Astrocyte (in vitro differentiated cells and primary cell): ENCODE data around the gene ALDOA. TPM values are rescaled to one million over a fixed set of nuclear protein-coding genes. Genes with fewer than 3 reads are reported as not detected.
A peak's percentile ranks its signal among the peaks of the same experiment; 100 is the strongest.

ENCODE experiments used
- DNase-seq: peaks from one replicate; pipeline ENCODE4 v3.0.0-alpha.2; 2010; ENCODE audit warnings: low read depth
- FAIRE-seq: peaks from 2 replicates; lab custom pipeline; 2011; peaks lifted over from hg19 to GRCh38; lab: Jason Lieb, UNC
- H2AFZ ChIP-seq: 2 replicates; pipeline ENCODE4 v1.6.0; 2012; ENCODE audit warnings: low read depth, low read length, inconsistent platforms
- H3K27ac ChIP-seq: 2 replicates; pipeline ENCODE4 v1.5.1; 2011; ENCODE audit warnings: low read depth, low read length, inconsistent platforms
- H3K27me3 ChIP-seq: 2 replicates; pipeline ENCODE4 v1.6.0; 2011; ENCODE audit warnings: low read length, inconsistent platforms; ENCODE audit not compliant: insufficient read depth
- H3K36me3 ChIP-seq: 2 replicates; pipeline ENCODE4 v1.5.1; 2011; ENCODE audit warnings: low read length, inconsistent platforms; ENCODE audit not compliant: insufficient read depth
- H3K4me1 ChIP-seq: 2 replicates; pipeline ENCODE4 v1.5.1; 2011; ENCODE audit warnings: low read length, inconsistent platforms; ENCODE audit not compliant: insufficient read depth
- H3K4me2 ChIP-seq: 2 replicates; pipeline ENCODE4 v1.6.0; 2012; ENCODE audit warnings: low read length, inconsistent platforms
- H3K4me3 ChIP-seq: 2 replicates; pipeline ENCODE4 v1.5.1; 2011; ENCODE audit warnings: low read depth, mild to moderate bottlenecking, low read length, inconsistent platforms; ENCODE audit not compliant: insufficient read depth
- H3K79me2 ChIP-seq: 2 replicates; pipeline ENCODE4 v1.6.0; 2012; ENCODE audit warnings: mild to moderate bottlenecking, low read length, inconsistent platforms; ENCODE audit not compliant: insufficient read depth
- H3K9ac ChIP-seq: 2 replicates; pipeline ENCODE4 v1.6.0; 2012; ENCODE audit warnings: mild to moderate bottlenecking, low read length, inconsistent platforms
- H3K9me3 ChIP-seq: 2 replicates; pipeline ENCODE4 v1.5.1; 2012; ENCODE audit warnings: low read depth, mild to moderate bottlenecking, low read length, inconsistent platforms; ENCODE audit not compliant: insufficient read depth
- H4K20me1 ChIP-seq: 2 replicates; pipeline ENCODE4 v1.6.0; 2012; ENCODE audit warnings: low read length, inconsistent platforms; ENCODE audit not compliant: insufficient read depth
- H3K27ac Mint-ChIP-seq: one replicate; pipeline ENCODE4 v1.8.0; 2021; ENCODE audit warnings: mild to moderate bottlenecking, mixed read lengths; ENCODE audit not compliant: unreplicated experiment
- H3K27me3 Mint-ChIP-seq: one replicate; pipeline ENCODE4 v1.8.0; 2021; ENCODE audit warnings: low read depth, mixed read lengths; ENCODE audit not compliant: unreplicated experiment
- H3K36me3 Mint-ChIP-seq: one replicate; pipeline ENCODE4 v1.8.0; 2021; ENCODE audit warnings: low read depth, mixed read lengths; ENCODE audit not compliant: unreplicated experiment
- H3K4me1 Mint-ChIP-seq: one replicate; pipeline ENCODE4 v1.8.0; 2021; ENCODE audit warnings: low read depth, mixed read lengths; ENCODE audit not compliant: unreplicated experiment
- H3K4me3 Mint-ChIP-seq: one replicate; pipeline ENCODE4 v1.8.0; 2021; ENCODE audit warnings: mild to moderate bottlenecking, moderate library complexity, mixed read lengths; ENCODE audit not compliant: unreplicated experiment
- H3K9me3 Mint-ChIP-seq: one replicate; pipeline ENCODE4 v1.8.0; 2021; ENCODE audit warnings: mild to moderate bottlenecking, mixed read lengths; ENCODE audit not compliant: unreplicated experiment
- EZH2 ChIP-seq: IDR thresholded peaks from 2 replicates; pipeline ENCODE4 v1.6.1; 2012; ENCODE audit warnings: mild to moderate bottlenecking, low read length, inconsistent platforms; ENCODE audit not compliant: insufficient read depth
- total RNA-seq: library from RNA; stranded (reverse); gene quantifications from 2 replicates; pipeline ENCODE4 v1.2.1, GENCODE V29; 2021
- TF ChIP-seq, protein P1 (sequence below): IDR thresholded peaks from 2 replicates; pipeline ENCODE4 v1.5.1; 2011; ENCODE audit warnings: low read depth, mild to moderate bottlenecking, inconsistent platforms, low read length, moderate library complexity; ENCODE audit not compliant: insufficient read depth

ALDOA gene
- total RNA-seq, 1 donor from 2014 or later = 1,795 TPM

DNA sequence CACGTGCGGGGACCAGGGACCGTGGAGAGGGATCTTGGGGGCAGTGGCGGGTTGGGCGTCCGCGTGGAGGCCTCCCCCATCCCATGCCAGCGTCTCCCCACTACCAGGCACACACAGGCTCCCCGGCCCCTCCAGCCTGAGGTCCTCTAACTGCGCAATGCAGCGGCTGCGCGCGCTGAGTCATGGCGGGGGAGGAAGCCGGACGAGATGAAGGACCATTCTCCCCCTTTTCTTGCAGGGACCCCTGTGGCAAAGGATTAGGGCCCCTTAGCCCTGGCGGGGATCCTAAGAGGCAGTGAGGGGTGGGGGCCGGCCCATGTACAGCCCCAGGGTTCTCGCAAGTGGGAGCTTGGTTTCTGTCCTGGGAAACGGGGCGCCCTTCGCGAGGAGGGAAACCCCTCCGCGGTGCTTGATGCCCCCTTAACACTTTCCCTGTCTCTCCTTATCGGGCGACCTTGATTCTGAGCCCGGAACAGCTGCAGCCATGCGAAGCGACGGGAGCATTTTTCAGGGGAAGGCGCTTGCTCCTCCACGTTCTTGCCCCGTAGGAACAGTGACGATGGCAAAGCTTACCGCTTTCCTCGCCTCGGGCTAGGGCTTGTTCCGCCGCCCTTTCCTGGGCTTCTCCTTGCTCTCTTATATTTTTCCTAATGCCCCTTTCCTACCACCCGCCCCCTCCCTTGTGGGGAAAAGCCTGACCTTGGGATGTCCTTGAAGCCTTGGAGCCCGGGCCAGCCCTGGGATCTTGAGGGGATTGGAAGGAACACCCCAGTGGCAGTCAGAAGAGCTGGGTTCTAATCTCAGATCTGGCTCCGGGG, 592 bp downstream of the ALDOA start:
- H3K27me3 ChIP-seq = no peaks in the 10 kb centered on the region
- Mint-ChIP-seq H3K36me3 (peaks cover 33% of the 10 kb centered on the region), H3K4me3 (peak overlapping the region; percentile 98), H3K27me3 (no peaks in the 10 kb centered on the region), H3K27ac (peak overlapping the region; percentile 98), H3K9me3 (no peaks in the 10 kb centered on the region), H3K4me1 (peaks cover 31% of the 10 kb centered on the region)
- peak overlapping the region; percentile 98 for H3K4me2 ChIP-seq
- peak overlapping the region; percentile 89 for H3K9ac ChIP-seq
- FAIRE-seq (no peak), DNase-seq (peak; percentile 51)
- peaks cover 53% of the 10 kb centered on the region for H4K20me1 ChIP-seq
- no peak overlapping the region for H2AFZ ChIP-seq
- TF ChIP-seq EZH2 = no peak
- TF ChIP-seq, protein P1, sequence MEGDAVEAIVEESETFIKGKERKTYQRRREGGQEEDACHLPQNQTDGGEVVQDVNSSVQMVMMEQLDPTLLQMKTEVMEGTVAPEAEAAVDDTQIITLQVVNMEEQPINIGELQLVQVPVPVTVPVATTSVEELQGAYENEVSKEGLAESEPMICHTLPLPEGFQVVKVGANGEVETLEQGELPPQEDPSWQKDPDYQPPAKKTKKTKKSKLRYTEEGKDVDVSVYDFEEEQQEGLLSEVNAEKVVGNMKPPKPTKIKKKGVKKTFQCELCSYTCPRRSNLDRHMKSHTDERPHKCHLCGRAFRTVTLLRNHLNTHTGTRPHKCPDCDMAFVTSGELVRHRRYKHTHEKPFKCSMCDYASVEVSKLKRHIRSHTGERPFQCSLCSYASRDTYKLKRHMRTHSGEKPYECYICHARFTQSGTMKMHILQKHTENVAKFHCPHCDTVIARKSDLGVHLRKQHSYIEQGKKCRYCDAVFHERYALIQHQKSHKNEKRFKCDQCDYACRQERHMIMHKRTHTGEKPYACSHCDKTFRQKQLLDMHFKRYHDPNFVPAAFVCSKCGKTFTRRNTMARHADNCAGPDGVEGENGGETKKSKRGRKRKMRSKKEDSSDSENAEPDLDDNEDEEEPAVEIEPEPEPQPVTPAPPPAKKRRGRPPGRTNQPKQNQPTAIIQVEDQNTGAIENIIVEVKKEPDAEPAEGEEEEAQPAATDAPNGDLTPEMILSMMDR = no peak
- H3K79me2 ChIP-seq = peaks cover 54% of the 10 kb centered on the region
- H3K9me3 ChIP-seq = no peaks in the 10 kb centered on the region
- peaks cover 54% of the 10 kb centered on the region for H3K4me1 ChIP-seq
- H3K27ac ChIP-seq = peak overlapping the region; percentile 93
- H3K36me3 ChIP-seq = peaks cover 27% of the 10 kb centered on the region
- peak overlapping the region; percentile 85 for H3K4me3 ChIP-seq

GRCh38 chr16:30066761-30067583, 1.4 kb downstream of the ALDOA start:
- peak overlapping the region; percentile 89 for H3K9ac ChIP-seq
- no peaks in the 10 kb centered on the region for H3K9me3 ChIP-seq
- peak overlapping the region; percentile 93 for H3K27ac ChIP-seq
- H3K4me1 ChIP-seq = peaks cover 54% of the 10 kb centered on the region
- H3K27ac Mint-ChIP-seq = peak overlapping the region; percentile 98
- no peaks in the 10 kb centered on the region for H3K9me3 Mint-ChIP-seq
- H3K27me3 ChIP-seq = no peaks in the 10 kb centered on the region
- peak overlapping the region; percentile 98 for H3K4me3 Mint-ChIP-seq
- H3K79me2 ChIP-seq = peaks cover 59% of the 10 kb centered on the region
- FAIRE-seq (no peak), DNase-seq (no peak)
- H3K36me3 Mint-ChIP-seq = peaks cover 37% of the 10 kb centered on the region
- H3K4me3 ChIP-seq = peak overlapping the region; percentile 85
- TF ChIP-seq, protein P1 = no peak
- H3K4me2 ChIP-seq = peak overlapping the region; percentile 98
- peaks cover 61% of the 10 kb centered on the region for H4K20me1 ChIP-seq
- peaks cover 33% of the 10 kb centered on the region for H3K36me3 ChIP-seq
- H3K27me3 Mint-ChIP-seq = no peaks in the 10 kb centered on the region
- H2AFZ ChIP-seq = no peak overlapping the region
- peaks cover 35% of the 10 kb centered on the region for H3K4me1 Mint-ChIP-seq
